ENCODE results near the gene KCNMA1.
"Not testable (repeated sequence)": the region's sequence is repeated elsewhere in the genome, so short reads cannot be mapped to it uniquely, and the experiment has no call there.

Gene KCNMA1

GRCh38 chr10:77391605-77392235 lies 245.9 kb downstream of the KCNMA1 start:
- peak; percentile 81 for DNase-seq (ENCODE audit: low read depth)

- no peak for DNase-seq (ENCODE audit: low read depth)
Observed at GRCh38 chr10:77390481-77390891, 247.1 kb downstream of the KCNMA1 start.

- no peak for DNase-seq (ENCODE audit: low read depth)
Observed at GRCh38 chr10:77388571-77389100, 249.0 kb downstream of the KCNMA1 start.

- DNase-seq (ENCODE audit: low read depth): not testable (repeated sequence)
Observed at GRCh38 chr10:77387701-77388100, 249.9 kb downstream of the KCNMA1 start.

- no peak for DNase-seq (ENCODE audit: low read depth)
Observed at GRCh38 chr10:77387247-77387646, 250.4 kb downstream of the KCNMA1 start.

DNA sequence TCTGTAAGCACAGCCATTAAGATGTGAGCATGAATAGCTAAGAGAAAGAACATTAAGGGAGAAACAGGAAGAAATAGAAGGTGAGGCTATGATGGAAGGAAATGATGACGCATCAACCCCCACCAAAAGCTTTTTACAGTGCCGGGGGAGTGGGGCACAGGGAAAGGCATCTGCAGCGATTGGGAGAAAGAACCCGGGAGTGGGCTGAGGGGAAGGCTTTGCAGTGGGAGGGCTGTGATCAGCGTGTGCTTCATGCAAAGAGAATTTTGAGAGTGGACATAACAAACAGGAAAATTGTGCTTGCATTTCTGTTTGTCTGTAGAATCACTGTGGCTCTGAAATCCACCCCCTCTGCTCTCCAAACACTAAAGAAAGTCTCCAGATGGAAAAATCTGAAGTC lies 250.8 kb downstream of the KCNMA1 start:
- DNase-seq (ENCODE audit: low read depth): peak; percentile 38

GRCh38 chr10:77386365-77386764 lies 251.2 kb downstream of the KCNMA1 start:
- DNase-seq (ENCODE audit: low read depth): no peak

- DNase-seq (ENCODE audit: low read depth): no peak
Observed at GRCh38 chr10:77385315-77385714, 252.3 kb downstream of the KCNMA1 start.

DNA sequence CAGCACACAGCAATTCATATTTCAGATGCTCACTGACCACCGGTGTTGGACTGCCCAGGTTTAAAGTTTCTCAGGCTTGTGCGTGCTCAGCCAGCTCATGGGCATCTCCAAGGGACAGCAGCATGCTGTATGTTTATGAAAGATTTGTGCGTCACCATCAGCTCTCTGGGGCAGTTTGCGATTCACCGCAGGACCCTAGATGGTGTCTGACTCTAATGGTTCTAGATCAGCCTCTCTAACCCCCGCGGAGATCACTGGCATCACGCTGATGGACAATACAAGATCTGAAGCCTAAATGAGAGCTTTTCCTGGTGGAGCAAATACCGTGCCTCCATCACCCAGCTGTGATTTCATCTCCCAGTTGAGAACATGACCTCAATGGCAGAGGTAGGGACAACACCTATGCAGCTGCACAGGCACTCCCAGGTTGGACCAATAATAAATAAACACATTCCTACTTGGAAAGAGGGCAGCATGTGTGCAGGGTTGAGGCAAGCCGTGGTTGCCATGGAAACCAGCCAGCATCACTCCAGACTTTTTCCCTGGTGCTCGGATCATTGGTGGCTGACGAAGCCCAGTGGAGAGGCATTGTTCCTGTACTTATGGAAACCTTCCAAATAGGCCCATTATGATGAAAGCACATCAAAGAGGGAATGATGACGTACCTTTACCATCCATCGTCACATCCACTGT lies 253.6 kb downstream of the KCNMA1 start:
- no peak for DNase-seq (ENCODE audit: low read depth)

- no peak for DNase-seq (ENCODE audit: low read depth)
Observed at GRCh38 chr10:77381750-77382149, 255.9 kb downstream of the KCNMA1 start.

- no peak for DNase-seq (ENCODE audit: low read depth)
Observed at GRCh38 chr10:77380723-77381122, 256.9 kb downstream of the KCNMA1 start.

- DNase-seq (ENCODE audit: low read depth): no peak
Observed at GRCh38 chr10:77380191-77380590, 257.4 kb downstream of the KCNMA1 start.

GRCh38 chr10:77378366-77379349 lies 258.9 kb downstream of the KCNMA1 start:
- no peak for DNase-seq (ENCODE audit: low read depth)

- DNase-seq (ENCODE audit: low read depth): no peak
Observed at GRCh38 chr10:77377678-77378352, 259.8 kb downstream of the KCNMA1 start.

GRCh38 chr10:77377034-77377433 lies 260.6 kb downstream of the KCNMA1 start:
- DNase-seq (ENCODE audit: low read depth): no peak

- DNase-seq (ENCODE audit: low read depth): no peak
Observed at GRCh38 chr10:77374189-77374656, 263.4 kb downstream of the KCNMA1 start.

- no peak for DNase-seq (ENCODE audit: low read depth)
Observed at GRCh38 chr10:77371848-77372799, 265.5 kb downstream of the KCNMA1 start.

DNA sequence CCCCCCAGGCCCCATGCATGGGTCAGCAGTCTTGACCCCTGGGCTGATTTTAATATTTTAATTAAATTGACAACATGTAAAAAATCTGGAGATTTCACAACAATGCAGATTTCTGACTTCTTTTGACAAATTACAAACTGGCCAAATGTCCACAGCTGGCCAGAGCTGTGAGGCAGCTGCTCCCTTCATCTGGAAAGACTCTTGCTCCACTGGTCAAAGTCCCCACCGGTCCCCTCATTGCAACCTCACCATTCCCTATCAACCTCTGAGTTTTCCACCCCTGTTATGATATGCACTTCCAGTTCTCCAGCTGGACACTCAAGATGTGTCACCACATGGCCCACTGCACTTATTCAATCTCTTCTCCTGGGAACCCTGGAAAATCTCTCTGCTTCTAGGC lies 266.2 kb downstream of the KCNMA1 start:
- no peak for DNase-seq (ENCODE audit: low read depth)

DNA sequence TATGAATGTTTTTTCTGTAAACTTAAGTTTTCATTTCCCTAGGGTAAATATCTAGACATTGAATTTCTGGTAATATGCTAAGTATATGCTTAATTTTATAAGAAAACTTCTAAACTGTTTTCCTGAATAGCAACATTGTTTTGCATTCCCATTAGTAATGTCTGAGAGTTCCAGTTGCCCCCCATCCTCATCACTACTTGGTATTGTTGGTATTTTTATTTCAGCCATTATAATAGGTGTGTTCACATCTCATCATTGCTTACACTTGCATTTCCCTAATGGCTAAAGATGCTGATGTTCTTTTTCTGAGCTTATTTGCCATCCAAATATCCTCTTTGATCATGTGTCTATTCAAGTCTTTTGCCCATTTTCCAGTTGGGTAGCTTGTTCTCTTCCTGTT lies 269.6 kb downstream of the KCNMA1 start:
- DNase-seq (ENCODE audit: low read depth): no peak

GRCh38 chr10:77363210-77363609 lies 274.4 kb downstream of the KCNMA1 start:
- DNase-seq (ENCODE audit: low read depth): no peak

DNA sequence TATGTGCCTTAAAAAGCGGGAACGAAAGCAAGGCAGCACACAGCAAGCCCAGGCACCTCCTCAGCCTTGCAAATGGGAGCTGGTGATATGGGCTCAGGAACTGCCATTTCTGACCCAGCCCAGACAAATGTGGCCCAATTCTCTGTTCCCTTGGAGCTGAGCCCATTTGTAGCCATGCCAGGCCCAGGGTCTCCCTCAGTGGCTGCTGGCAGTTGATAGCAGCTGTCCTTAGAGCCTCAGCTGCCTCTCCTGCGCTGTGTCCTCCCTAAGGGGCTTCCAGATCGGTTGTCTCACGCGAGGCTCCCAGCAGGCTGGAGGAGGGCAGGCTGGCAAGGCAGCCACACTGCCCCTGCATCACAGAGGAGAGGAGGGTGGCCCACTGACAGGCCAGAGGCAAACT lies 275.8 kb downstream of the KCNMA1 start:
- DNase-seq (ENCODE audit: low read depth): no peak
